HG03159 (cell line): Measurements from ENCODE around the gene SAMD7.
A peak's percentile ranks its signal among the peaks of the same experiment; 100 is the strongest.

Experiments used
- ATAC-seq: cut with Tn5 transposase; IDR thresholded peaks from one replicate; pipeline ENCODE4 v1.9.1; 2021; ENCODE audit warnings: mild to moderate bottlenecking, moderate library complexity; ENCODE audit not compliant: unreplicated experiment

The SAMD7 gene

DNA sequence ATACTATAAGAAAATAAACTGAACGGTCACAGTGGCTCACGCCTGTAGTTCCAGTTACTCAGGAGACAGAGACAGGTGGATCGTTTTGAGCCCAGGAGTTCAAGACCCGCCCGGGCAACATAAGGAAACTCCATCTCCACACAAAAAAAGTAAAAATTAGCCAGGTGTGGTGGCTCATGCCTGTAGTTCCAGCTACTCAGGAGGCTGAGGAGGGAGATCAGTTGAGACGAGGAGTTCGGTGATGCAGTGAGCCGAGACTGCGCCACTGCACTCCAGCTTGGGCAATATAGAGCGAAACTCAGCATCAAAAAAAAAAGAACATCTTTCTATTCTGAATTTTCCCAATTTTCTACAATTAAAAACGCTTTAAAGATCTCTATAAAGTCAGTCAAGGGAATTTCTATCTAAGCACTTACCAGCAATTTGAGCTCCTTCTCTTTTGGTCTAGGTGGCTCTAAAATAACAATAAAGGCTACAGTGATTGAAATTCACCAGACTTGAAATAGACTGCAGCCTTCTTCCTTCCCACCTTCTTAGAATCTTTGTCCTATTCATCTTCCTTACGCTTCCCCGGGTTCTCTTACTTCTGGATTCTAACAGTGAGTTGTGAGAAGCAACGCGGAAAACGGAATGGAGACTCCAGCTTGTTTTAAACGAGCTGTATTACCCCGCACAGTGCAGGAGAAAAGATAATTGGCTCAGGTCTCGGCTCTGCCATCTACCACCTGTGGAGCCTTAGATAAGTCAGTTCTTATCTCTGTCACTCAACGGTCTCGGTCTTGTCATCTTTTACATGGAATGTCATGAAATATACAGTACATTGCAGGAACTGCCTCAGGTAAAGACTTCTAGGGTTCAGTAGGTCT lies 54.4 kb downstream of the SAMD7 start:
- peak; percentile 27 for ATAC-seq

DNA sequence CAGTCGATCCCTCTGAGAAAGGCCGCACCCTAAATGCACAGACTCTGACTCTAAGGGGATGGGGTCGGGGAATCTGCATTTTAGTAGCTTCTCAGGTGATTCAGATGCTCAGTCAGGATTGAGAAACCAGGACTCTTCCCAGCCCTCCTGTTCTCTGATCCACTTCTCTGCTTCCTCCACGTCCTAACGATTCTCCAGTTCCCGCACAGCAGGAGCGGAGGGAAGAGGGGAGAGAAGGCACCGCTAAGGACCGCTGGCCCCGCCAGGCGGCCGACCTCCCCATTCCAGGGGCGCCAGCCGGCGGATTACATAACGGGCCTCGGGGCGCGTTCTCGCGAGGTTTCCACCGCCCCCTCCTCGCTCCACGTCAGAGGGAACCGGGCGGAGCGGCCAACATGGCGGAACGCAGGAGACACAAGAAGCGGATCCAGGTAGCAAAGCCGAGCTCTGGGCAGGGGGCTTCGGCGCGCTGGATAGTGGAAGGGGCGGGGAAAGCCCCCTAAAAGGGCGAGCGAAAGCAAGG lies 55.1 kb downstream of the SAMD7 start, which contains the start of gene SEC62:
SEC62 (plus strand) TSS at position 380 of the 523 bp plus-strand sequence; CDS start at position 396, 16 bp downstream.
- ATAC-seq = peak; percentile 94

DNA sequence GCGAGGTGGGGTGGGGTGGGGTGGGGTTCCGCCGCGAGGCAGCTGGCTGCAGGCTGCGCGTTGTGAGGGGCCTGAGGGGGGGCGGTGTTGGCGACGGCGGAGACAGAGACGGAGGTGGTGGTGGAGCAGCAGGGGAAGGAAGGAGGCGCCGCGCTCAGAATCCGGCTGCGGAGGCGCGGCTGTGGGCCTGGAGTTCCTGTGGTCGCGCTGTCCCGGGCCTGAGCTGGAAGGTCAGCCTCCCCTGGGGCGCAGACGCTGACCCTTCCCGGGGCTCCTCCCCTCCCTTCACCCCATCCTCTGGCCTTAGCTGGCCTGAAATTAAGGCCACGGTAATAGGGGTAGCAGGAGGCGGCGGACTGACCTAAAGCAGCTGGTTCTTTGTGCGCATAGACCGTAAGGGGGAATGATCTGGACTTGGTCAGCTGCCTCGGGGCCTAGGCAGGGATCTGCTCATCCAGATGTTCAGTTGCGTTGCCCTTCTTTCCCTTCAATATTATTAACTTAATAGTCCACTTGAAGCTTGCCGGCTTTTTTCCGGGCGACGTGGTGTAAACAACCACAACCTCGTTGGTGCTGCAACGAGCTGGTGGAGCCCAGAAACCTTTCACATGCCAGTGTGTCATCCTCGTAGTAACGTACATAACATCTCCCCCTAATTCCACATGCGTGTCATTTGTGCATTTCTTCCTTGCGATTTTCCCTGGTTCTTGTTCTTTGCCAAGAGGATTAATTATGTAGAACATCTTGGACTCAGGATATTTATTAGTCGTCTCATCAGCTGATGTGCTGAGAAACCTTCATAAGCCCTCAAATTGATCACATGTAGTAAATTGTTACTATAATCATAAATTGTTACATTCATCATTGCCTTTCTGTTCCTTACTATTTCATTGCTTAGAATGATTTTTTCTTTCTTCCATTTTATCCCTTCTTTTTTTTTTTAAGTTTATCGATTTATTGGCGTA lies 55.9 kb downstream of the SAMD7 start:
- peak; percentile 36 for ATAC-seq

DNA sequence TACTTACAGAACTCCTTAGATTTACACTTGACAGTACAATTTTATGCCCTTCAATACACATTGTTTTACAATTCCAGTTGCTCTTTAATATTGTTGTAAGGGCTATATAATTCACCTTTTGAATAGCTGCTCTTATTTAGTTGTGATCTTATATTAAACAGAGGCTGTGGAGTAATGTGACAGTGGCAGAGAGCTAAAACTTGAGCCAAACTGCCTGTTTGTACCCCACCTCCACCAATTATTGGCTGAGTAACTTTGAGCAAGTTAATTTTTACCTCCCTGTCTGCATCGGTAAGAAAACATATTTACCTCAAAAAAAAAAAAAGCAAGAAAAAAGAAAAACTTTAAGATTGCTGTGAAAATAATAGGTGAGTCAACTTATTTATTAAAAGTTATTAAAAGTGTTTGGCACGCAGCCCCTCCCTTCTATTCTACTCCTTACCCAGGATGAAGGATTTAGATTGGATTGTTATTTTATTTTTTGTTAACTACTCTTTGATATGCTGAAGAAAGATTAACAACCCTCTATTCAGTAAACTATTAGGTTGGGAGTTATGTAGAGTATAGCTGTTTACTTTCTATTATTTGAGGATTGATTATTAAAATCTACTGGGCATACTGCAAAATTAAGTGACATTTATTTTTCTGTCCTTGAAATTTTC lies 57.0 kb downstream of the SAMD7 start:
- no peak for ATAC-seq

DNA sequence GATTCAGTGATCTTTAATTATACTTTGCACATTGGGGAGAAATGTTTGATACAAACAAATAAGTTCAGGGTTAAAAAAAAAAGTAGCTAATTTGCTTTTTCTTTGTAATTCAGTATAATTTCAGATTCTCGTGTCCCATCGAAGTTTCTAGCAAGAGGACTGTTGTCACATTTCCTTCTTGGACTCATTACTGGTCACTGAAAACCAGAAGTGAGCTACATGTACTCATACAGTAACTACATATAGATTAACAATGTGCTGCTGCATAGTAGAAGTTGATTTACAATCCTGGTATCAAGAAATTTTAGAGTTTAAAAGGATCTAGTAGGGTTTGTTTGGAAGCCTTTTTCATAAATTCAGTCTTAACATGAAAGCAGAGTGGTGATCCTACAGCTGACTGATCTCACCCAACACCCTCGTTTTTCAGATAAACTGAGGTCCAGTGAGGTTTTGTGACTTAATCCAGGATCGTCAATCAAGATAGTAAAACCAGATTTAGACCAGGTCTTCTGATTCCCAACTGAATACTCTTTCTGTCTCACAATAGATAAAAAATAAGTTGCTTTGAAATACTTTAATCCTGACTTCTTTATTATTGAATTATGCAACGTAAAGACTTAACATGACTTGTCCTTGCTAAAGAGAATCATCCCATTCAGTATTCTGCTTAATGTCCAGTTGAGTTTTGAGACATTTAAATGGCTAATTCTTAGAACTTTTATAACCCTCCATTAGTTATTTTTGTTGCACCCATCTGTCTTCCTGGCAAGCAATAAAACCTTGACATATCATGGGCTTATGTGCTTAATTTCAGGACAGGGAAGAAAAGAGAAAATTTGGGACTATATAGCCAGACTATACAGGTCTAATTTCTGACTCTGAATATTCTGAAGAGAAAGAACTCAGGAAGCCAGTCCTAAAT lies 58.1 kb downstream of the SAMD7 start:
- ATAC-seq = no peak

DNA sequence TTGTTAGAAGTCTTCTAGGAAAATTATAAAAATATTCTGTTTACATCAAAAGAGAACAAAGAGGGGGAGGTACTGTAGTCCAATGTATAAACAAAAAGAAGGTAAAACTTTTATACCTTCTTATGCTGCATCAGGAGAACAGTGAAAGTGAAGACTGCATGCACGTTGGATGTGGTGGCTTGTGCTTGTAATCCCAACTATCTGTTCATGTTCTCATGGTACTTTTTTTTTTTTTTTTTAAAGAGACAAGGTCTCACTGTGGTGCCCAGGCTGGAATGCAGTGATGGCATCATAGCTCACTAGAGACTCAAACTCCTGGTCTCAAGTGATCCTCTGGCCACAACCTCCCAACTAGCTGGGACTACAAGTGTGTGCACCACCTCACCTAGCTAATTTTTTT lies 59.5 kb downstream of the SAMD7 start:
- no peak for ATAC-seq

DNA sequence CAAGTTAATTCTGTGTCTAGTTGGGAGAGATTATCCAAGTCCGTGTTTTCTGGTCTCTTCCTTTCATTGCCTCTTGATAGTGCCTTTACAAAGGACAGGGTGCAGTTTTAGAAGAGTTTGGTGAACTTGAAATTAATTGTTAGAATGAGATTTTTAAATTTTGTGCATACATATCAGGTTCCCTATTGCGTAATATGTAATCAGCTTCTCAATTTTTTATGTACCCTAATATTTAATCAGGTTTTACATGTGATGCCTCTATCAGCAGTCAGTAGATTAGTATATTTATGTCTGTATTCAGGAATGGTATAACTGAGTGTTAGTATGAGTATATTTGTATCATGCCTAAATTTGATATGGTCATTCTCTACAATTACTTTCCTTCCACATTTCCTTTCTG lies 60.1 kb downstream of the SAMD7 start:
- ATAC-seq = no peak

DNA sequence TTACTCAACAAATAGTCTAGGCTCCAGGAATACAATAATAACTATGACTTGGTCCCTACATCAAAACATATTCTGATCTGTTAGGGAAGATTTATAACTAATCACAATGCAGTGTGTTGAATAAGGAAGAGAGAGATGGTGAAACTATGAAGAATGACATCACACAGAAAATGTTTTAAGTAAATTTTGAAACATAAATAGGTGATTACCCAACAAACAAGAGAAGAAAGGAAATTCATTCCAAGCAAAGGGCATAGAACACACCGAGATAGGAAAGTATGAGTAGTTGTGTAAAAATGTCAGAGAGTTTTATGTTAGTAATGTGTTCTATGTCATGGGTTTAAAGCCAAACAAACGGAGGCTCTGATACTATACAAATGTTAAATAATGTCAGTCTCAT lies 68.7 kb downstream of the SAMD7 start:
- no peak for ATAC-seq

DNA sequence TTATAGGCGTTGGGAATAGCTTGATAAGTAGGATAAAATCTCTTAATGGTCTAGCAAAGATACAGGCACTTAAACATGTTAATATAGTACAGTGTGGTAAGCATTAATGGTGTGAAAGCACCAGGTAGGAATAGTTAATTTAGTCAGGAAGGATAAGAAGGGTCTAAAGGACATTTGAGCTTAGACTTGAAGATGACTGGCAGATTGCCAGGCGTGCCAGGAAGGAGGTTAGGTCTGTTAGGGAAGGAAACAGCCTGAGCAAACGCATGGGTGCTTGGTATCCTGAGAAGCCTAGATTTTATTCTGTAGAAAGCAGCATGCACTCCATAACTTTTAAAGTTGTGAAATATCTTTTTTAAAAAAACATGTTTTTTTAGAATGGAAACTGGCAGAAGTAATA lies 72.9 kb downstream of the SAMD7 start:
- ATAC-seq = no peak
